Natural killer cell (primary cell): ENCODE data around the gene FCER1G. TPM values are rescaled to one million over a fixed set of nuclear protein-coding genes. Genes with fewer than 3 reads are reported as not detected.
A peak's percentile ranks its signal among the peaks of the same experiment; 100 is the strongest.

Source experiments
- ATAC-seq, 3 donors: fragments of 150-1000 bp in 2 of 3; fragments of 200-7000 bp in 1 of 3; cut with Tn5 transposase; 1 replicate in 1 of 3; 2 replicates in 2 of 3; pipeline ENCODE4 v1.10.0; 2021; ENCODE audit warnings: mild to moderate bottlenecking in 2 of 3, moderate library complexity in 2 of 3
- DNase-seq, 2 donors: peaks; one replicate each; pipeline versions ENCODE4 v3.0.0 to v3.0.0-alpha.2; 2013 to 2021; ENCODE audit warnings: mixed read lengths in 1 of 2
- H3K27ac ChIP-seq: one replicate; pipeline ENCODE4 v1.5.1; 2013; ENCODE audit warnings: mild to moderate bottlenecking, low read length
- H3K27me3 ChIP-seq: one replicate; pipeline ENCODE4 v1.6.1; 2013; ENCODE audit warnings: low read length; ENCODE audit not compliant: control insufficient read depth, insufficient read depth
- H3K36me3 ChIP-seq: one replicate; pipeline ENCODE4 v1.6.1; 2013; ENCODE audit warnings: low read length; ENCODE audit not compliant: control insufficient read depth, insufficient read depth
- H3K4me1 ChIP-seq: one replicate; pipeline ENCODE4 v1.6.1; 2013; ENCODE audit warnings: low read length; ENCODE audit not compliant: control insufficient read depth, insufficient read depth
- H3K4me3 ChIP-seq: one replicate; pipeline ENCODE4 v1.5.1; 2013; ENCODE audit warnings: low read length
- H3K9me3 ChIP-seq: one replicate; pipeline ENCODE4 v1.6.1; 2013; ENCODE audit warnings: low read length; ENCODE audit not compliant: control insufficient read depth, insufficient read depth
- H3K27ac Mint-ChIP-seq, 2 donors: one replicate each; pipeline ENCODE4 v1.8.0; 2022; ENCODE audit warnings: mild to moderate bottlenecking in 2 of 2, mixed read lengths in 2 of 2, moderate library complexity in 1 of 2
- H3K27me3 Mint-ChIP-seq, 2 donors: one replicate each; pipeline ENCODE4 v1.8.0; 2022; ENCODE audit warnings: low read depth in 2 of 2, mixed read lengths in 2 of 2
- H3K36me3 Mint-ChIP-seq: one replicate; pipeline ENCODE4 v1.8.0; 2022; ENCODE audit warnings: mixed read lengths
- H3K4me1 Mint-ChIP-seq, 2 donors: one replicate each; pipeline ENCODE4 v1.8.0; 2022; ENCODE audit warnings: mixed read lengths in 2 of 2
- H3K4me3 Mint-ChIP-seq: one replicate; pipeline ENCODE4 v1.8.0; 2022; ENCODE audit warnings: mild to moderate bottlenecking, moderate library complexity, mixed read lengths
- H3K9me3 Mint-ChIP-seq, 2 donors: one replicate each; pipeline ENCODE4 v1.8.0; 2022; ENCODE audit warnings: mixed read lengths in 2 of 2
- CTCF ChIP-seq: fragments of 200-600 bp; IDR thresholded peaks from one replicate; pipeline ENCODE4 v1.8.0; 2022; ENCODE audit warnings: antibody characterized with exemption
- WGBS: methylation state at CpG from one replicate; pipeline ENCODE4 v1.1.7; 2013; ENCODE audit warnings: missing lambda C conversion rate; ENCODE audit not compliant: insufficient coverage; 5-methylcytosine and 5-hydroxymethylcytosine counted together
- intact Hi-C: fragments of 100-400 bp; cut with micrococcal nuclease; formaldehyde crosslinking; loops from one replicate; pipeline ENCODE4 v1.14.2; 2022
- total RNA-seq, 4 donors: library from RNA; stranded (reverse); fragments of 120-200 nt in 1 of 4; gene quantifications; one replicate each; pipeline versions ENCODE4 v1.2.3 to v1.2.4, GENCODE V29; 2013 to 2022

FCER1G gene
- total RNA-seq, 3 donors from 2014 or later (not counting 1 experiment from before 2014, with no cell fraction given) = 226 to 281 (median 259) TPM

GRCh38 chr1:161200421-161200991, 14.6 kb upstream of the FCER1G start:
- H3K27ac ChIP-seq = no peak overlapping the region
- no peaks in the 10 kb centered on the region for H3K27me3 ChIP-seq
- Mint-ChIP-seq H3K27ac (peak overlapping the region; percentile 95 to 96), H3K4me1 (peaks cover 29 to 61% of the 10 kb centered on the region in 2 donors), H3K9me3 (no peaks in the 10 kb centered on the region), H3K4me3 (no peak overlapping the region), H3K36me3 (peaks cover 9% of the 10 kb centered on the region), H3K27me3 (no peaks in the 10 kb centered on the region)
- TF ChIP-seq CTCF = no peak
- no peak overlapping the region for H3K4me3 ChIP-seq
- no peak for ATAC-seq
- intact Hi-C loops = loop anchor here (5.0 kb wide), 1 partner anchor 33 kb away; the partner anchor contains the start of gene PPOX
- 37% methylated on average over 3 of the region's 5 CpGs for WGBS
- H3K36me3 ChIP-seq = peaks cover 10% of the 10 kb centered on the region
- H3K4me1 ChIP-seq = peaks cover 49% of the 10 kb centered on the region
- no peaks in the 10 kb centered on the region for H3K9me3 ChIP-seq
- peak in 1 of 2 donors; percentile 50 for DNase-seq

GRCh38 chr1:161200992-161201835, 13.9 kb upstream of the FCER1G start:
- WGBS = 89% methylated on average over 13 of the region's 13 CpGs
- no peaks in the 10 kb centered on the region for H3K9me3 ChIP-seq
- no peaks in the 10 kb centered on the region for H3K27me3 Mint-ChIP-seq
- no peak for TF ChIP-seq CTCF
- H3K4me1 Mint-ChIP-seq = peaks cover 29 to 57% of the 10 kb centered on the region in 2 donors
- H3K27me3 ChIP-seq = no peaks in the 10 kb centered on the region
- DNase-seq = no peak
- peak overlapping the region; percentile 76 for H3K4me3 ChIP-seq
- H3K4me1 ChIP-seq = peaks cover 42% of the 10 kb centered on the region
- H3K36me3 Mint-ChIP-seq = peaks cover 9% of the 10 kb centered on the region
- H3K4me3 Mint-ChIP-seq = peak overlapping the region; percentile 94
- H3K9me3 Mint-ChIP-seq = no peaks in the 10 kb centered on the region
- intact Hi-C loops = loop anchor here (5.0 kb wide), 1 partner anchor 34 kb away; the partner anchor contains the start of gene PPOX
- ATAC-seq = no peak
- peaks cover 12% of the 10 kb centered on the region for H3K36me3 ChIP-seq
- peak overlapping the region; percentile 90 for H3K27ac ChIP-seq
- peak overlapping the region; percentile 95 to 96 for H3K27ac Mint-ChIP-seq

- ATAC-seq = peak; percentile 97 to 99 (median 99)
- Mint-ChIP-seq H3K4me1 (peaks cover 29 to 57% of the 10 kb centered on the region in 2 donors), H3K27ac (peak within 1 kb of the TSS; percentile 95 to 96), H3K36me3 (peaks cover 9% of the 10 kb centered on the region), H3K4me3 (peak within 1 kb of the TSS; percentile 94), H3K9me3 (no peaks in the 10 kb centered on the region), H3K27me3 (no peaks in the 10 kb centered on the region)
- DNase-seq = peak; percentile 89 to 99
- no peaks in the 10 kb centered on the region for H3K9me3 ChIP-seq
- intact Hi-C loops = loop anchor here (1.0 to 5.0 kb wide), 2 partner anchors 23 to 35 kb away; partner anchors contain the start of gene PPOX
- H3K4me1 ChIP-seq = peaks cover 37% of the 10 kb centered on the region
- no peak for TF ChIP-seq CTCF
- H3K27ac ChIP-seq = peak within 1 kb of the TSS; percentile 90
- H3K27me3 ChIP-seq = no peaks in the 10 kb centered on the region
- H3K4me3 ChIP-seq = peak within 1 kb of the TSS; percentile 76
- WGBS = 6% methylated on average over 53 of the region's 53 CpGs
- peaks cover 20% of the 10 kb centered on the region for H3K36me3 ChIP-seq
These were observed 13.0 kb upstream of the FCER1G start, which contains the start of gene NDUFS2 for GRCh38 chr1:161201836-161202712. Gene NDUFS2, plus strand, starts transcription at chr1:161202367. Its CDS starts 19 bp downstream, at chr1:161202386.
